Ascending aorta (tissue), 2 donors: Measurements from ENCODE around the gene PPARG. TPM values are rescaled to one million over a fixed set of nuclear protein-coding genes. Genes with fewer than 3 reads are reported as not detected.
"Not testable (repeated sequence)": the region's sequence is repeated elsewhere in the genome, so short reads cannot be mapped to it uniquely, and the experiment has no call there.

Experiments used
- DNase-seq, 2 donors: peaks; one replicate each; pipeline ENCODE4 v3.0.0-alpha.2; 2019; ENCODE audit warnings: low spot score in 2 of 2
- H3K27ac ChIP-seq, 2 donors: fragments of 200-600 bp; sonication (generic); one replicate each; pipeline ENCODE4 v1.5.1; 2016 to 2017; ENCODE audit warnings: mild to moderate bottlenecking in 1 of 2
- H3K27me3 ChIP-seq: fragments of 200-600 bp; sonication (generic); one replicate; pipeline ENCODE4 v1.5.1; 2017
- H3K36me3 ChIP-seq, 2 donors: fragments of 200-600 bp; sonication (generic); one replicate each; pipeline ENCODE4 v1.5.1; 2016
- H3K4me1 ChIP-seq, 2 donors: fragments of 200-600 bp; sonication (generic); one replicate each; pipeline ENCODE4 v1.5.1; 2016 to 2017; ENCODE audit warnings: mild to moderate bottlenecking in 1 of 2
- H3K4me3 ChIP-seq, 2 donors: fragments of 200-600 bp; sonication (generic); one replicate each; pipeline ENCODE4 v1.5.1; 2016 to 2017; ENCODE audit warnings: mild to moderate bottlenecking in 1 of 2
- H3K9me3 ChIP-seq, 2 donors: fragments of 200-600 bp; sonication (generic); one replicate each; pipeline ENCODE4 v1.5.1; 2016
- CTCF ChIP-seq, 3 experiments: fragments of 200-600 bp in 2 of 3; fragments of 450-650 bp in 1 of 3; sonication (generic) in 2 of 3; IDR thresholded peaks; one replicate each; pipeline ENCODE4 v1.5.1; 2016 to 2019; ENCODE audit warnings: antibody characterized with exemption in 3 of 3, mild to moderate bottlenecking in 1 of 3, moderate library complexity in 1 of 3
- intact Hi-C: fragments of 100-400 bp; cut with DNase I; formaldehyde crosslinking; loops from one replicate; pipeline ENCODE4 v1.15.1; 2023
- total RNA-seq: library from RNA; depleted of rRNA; stranded (reverse); fragments of >200 nt; gene quantifications from one replicate; pipeline ENCODE4 v1.1.0, GENCODE V29; 2016

The PPARG gene
- total RNA-seq, 1 donor from 2014 or later: 23.5 TPM

GRCh38 chr3:12467746-12468145 is 178.9 kb downstream of the PPARG start:
- no peaks in the 10 kb centered on the region for H3K4me1 ChIP-seq
- no peaks in the 10 kb centered on the region for H3K27me3 ChIP-seq
- DNase-seq: no peak
- H3K4me3 ChIP-seq: no peak overlapping the region
- H3K27ac ChIP-seq: no peak overlapping the region
- no peaks in the 10 kb centered on the region for H3K9me3 ChIP-seq
- no peaks in the 10 kb centered on the region for H3K36me3 ChIP-seq
- no peak for TF ChIP-seq CTCF (IDR thresholded peaks at IDR 0.05)
- intact Hi-C loops: no loop called here

- Histone ChIP-seq H3K36me3 (no peaks in the 10 kb centered on the region), H3K9me3 (no peaks in the 10 kb centered on the region), H3K4me1 (no peaks in the 10 kb centered on the region), H3K27ac (no peak overlapping the region), H3K4me3 (no peak overlapping the region), H3K27me3 (no peaks in the 10 kb centered on the region)
- DNase-seq: no peak
- no peak for TF ChIP-seq CTCF (IDR thresholded peaks at IDR 0.05)
- intact Hi-C loops: no loop called here
Observed at GRCh38 chr3:12468276-12468675, 179.4 kb downstream of the PPARG start.

GRCh38 chr3:12468757-12469156 is 179.9 kb downstream of the PPARG start:
- H3K27me3 ChIP-seq: no peaks in the 10 kb centered on the region
- H3K9me3 ChIP-seq: no peaks in the 10 kb centered on the region

GRCh38 chr3:12469222-12469621 is 180.4 kb downstream of the PPARG start:
- DNase-seq: not testable (repeated sequence)

More at GRCh38 chr3:12468757-12469156, 179.9 kb downstream of the PPARG start:
- H3K4me3 ChIP-seq: no peak overlapping the region
- no peak for DNase-seq
- no peaks in the 10 kb centered on the region for H3K4me1 ChIP-seq
- H3K27ac ChIP-seq: no peak overlapping the region
- intact Hi-C loops: no loop called here
- TF ChIP-seq CTCF (IDR thresholded peaks at IDR 0.05): no peak
- H3K36me3 ChIP-seq: no peaks in the 10 kb centered on the region

GRCh38 chr3:12470111-12470510 is 181.2 kb downstream of the PPARG start:
- TF ChIP-seq CTCF (IDR thresholded peaks at IDR 0.05): no peak
- Histone ChIP-seq H3K27ac (no peak overlapping the region), H3K27me3 (no peaks in the 10 kb centered on the region), H3K4me1 (no peaks in the 10 kb centered on the region), H3K4me3 (no peak overlapping the region), H3K9me3 (no peaks in the 10 kb centered on the region), H3K36me3 (no peaks in the 10 kb centered on the region)
- intact Hi-C loops: no loop called here
- no peak for DNase-seq

More at GRCh38 chr3:12469222-12469621, 180.4 kb downstream of the PPARG start:
- H3K36me3 ChIP-seq, intact Hi-C loops, H3K9me3 ChIP-seq, H3K4me3 ChIP-seq, H3K4me1 ChIP-seq, H3K27ac ChIP-seq, H3K27me3 ChIP-seq: not testable (repeated sequence)

- Histone ChIP-seq H3K27me3 (no peaks in the 10 kb centered on the region), H3K4me3 (no peak overlapping the region), H3K4me1 (no peaks in the 10 kb centered on the region), H3K9me3 (no peaks in the 10 kb centered on the region), H3K27ac (no peak overlapping the region), H3K36me3 (no peaks in the 10 kb centered on the region)
- no peak for TF ChIP-seq CTCF (IDR thresholded peaks at IDR 0.05)
- intact Hi-C loops: no loop called here
- DNase-seq: no peak
Observed at GRCh38 chr3:12470680-12471079, 181.8 kb downstream of the PPARG start.
